GM23338 (cell line): ENCODE data around the gene PPP6R3. TPM values are rescaled to one million over a fixed set of nuclear protein-coding genes. Genes with fewer than 3 reads are reported as not detected.
"Not testable (repeated sequence)": the region's sequence is repeated elsewhere in the genome, so short reads cannot be mapped to it uniquely, and the experiment has no call there.

ENCODE experiments used
- ATAC-seq: fragments of 200-7000 bp; cut with Tn5 transposase; 3 replicates; pipeline ENCODE4 v1.9.1; 2020
- DNase-seq: peaks from one replicate; pipeline ENCODE4 v3.0.0-alpha.2; 2015; ENCODE audit warnings: low spot score
- H2AFZ ChIP-seq: fragments of 200-600 bp; sonication (generic); 2 replicates; pipeline ENCODE4 v1.8.0; 2016; ENCODE audit warnings: antibody characterized with exemption, mild to moderate bottlenecking, moderate library complexity
- H3F3A ChIP-seq: fragments of 200-600 bp; sonication (generic); replicated peaks from 2 replicates; pipeline ENCODE4 v1.8.0; 2017; ENCODE audit warnings: antibody characterized with exemption, mixed run types, low read depth
- H3K27ac ChIP-seq: fragments of 200-600 bp; sonication (generic); 2 replicates; pipeline ENCODE4 v1.6.1; 2016; ENCODE audit warnings: low read depth
- H3K27me3 ChIP-seq: fragments of 200-600 bp; sonication (generic); 2 replicates; pipeline ENCODE4 v1.8.0; 2016; ENCODE audit warnings: mild to moderate bottlenecking, mixed run types, moderate library complexity; ENCODE audit not compliant: insufficient read depth
- H3K36me3 ChIP-seq: fragments of 200-600 bp; sonication (generic); 2 replicates; pipeline ENCODE4 v1.8.0; 2016; ENCODE audit warnings: mild to moderate bottlenecking; ENCODE audit not compliant: insufficient read depth
- H3K4me1 ChIP-seq: fragments of 200-600 bp; sonication (generic); 2 replicates; pipeline ENCODE4 v1.8.0; 2016; ENCODE audit warnings: mild to moderate bottlenecking, moderate library complexity; ENCODE audit not compliant: insufficient read depth
- H3K4me2 ChIP-seq: fragments of 200-600 bp; sonication (generic); 2 replicates; pipeline ENCODE4 v1.7.1; 2017; ENCODE audit warnings: mixed run types
- H3K4me3 ChIP-seq: fragments of 200-600 bp; sonication (generic); 2 replicates; pipeline ENCODE4 v1.6.1; 2016; ENCODE audit warnings: mixed run types
- H3K79me2 ChIP-seq: fragments of 200-600 bp; sonication (generic); replicated peaks from 2 replicates; pipeline ENCODE4 v1.8.0; 2017; ENCODE audit warnings: mild to moderate bottlenecking; ENCODE audit not compliant: insufficient read depth
- H3K9me2 ChIP-seq: fragments of 200-600 bp; sonication (generic); 2 replicates; pipeline ENCODE4 v1.8.0; 2017; ENCODE audit not compliant: insufficient read depth
- H4K20me1 ChIP-seq: fragments of 200-600 bp; sonication (generic); replicated peaks from 2 replicates; pipeline ENCODE4 v1.8.0; 2017; ENCODE audit warnings: mild to moderate bottlenecking; ENCODE audit not compliant: insufficient read depth
- H3K27ac Mint-ChIP-seq: 2 replicates; pipeline ENCODE4 v1.8.0; 2020; ENCODE audit warnings: inconsistent platforms, mild to moderate bottlenecking, moderate library complexity, mixed read lengths
- H3K27me3 Mint-ChIP-seq: 3 replicates; pipeline ENCODE4 v1.8.0; 2022; ENCODE audit warnings: low read depth, mild to moderate bottlenecking, moderate library complexity, mixed read lengths, inconsistent platforms; ENCODE audit not compliant: insufficient read depth, poor library complexity
- H3K36me3 Mint-ChIP-seq: 3 replicates; pipeline ENCODE4 v1.8.0; 2021; ENCODE audit warnings: low read depth, mild to moderate bottlenecking, inconsistent platforms, moderate library complexity, mixed read lengths
- H3K4me1 Mint-ChIP-seq: 3 replicates; pipeline ENCODE4 v1.8.0; 2020; ENCODE audit warnings: mild to moderate bottlenecking, inconsistent platforms, mixed read lengths
- H3K4me3 Mint-ChIP-seq: 3 replicates; pipeline ENCODE4 v1.8.0; 2021; ENCODE audit warnings: moderate library complexity, mild to moderate bottlenecking, inconsistent platforms, mixed read lengths
- H3K9me3 Mint-ChIP-seq: 3 replicates; pipeline ENCODE4 v1.8.0; 2020; ENCODE audit warnings: moderate library complexity, mild to moderate bottlenecking, inconsistent platforms, mixed read lengths
- JUNB ChIP-seq: IDR thresholded peaks from one replicate; pipeline ENCODE4 v1.6.1; 2016; ENCODE audit warnings: antibody characterized with exemption; ENCODE audit not compliant: unreplicated experiment
- NANOG ChIP-seq: IDR thresholded peaks from 2 replicates; pipeline ENCODE4 v1.6.1; 2016; ENCODE audit warnings: antibody characterized with exemption, borderline replicate concordance
- polyA plus RNA-seq: library from polyadenylated mRNA; unstranded; fragments of >200 nt; fragmentation: Nextera tagmentation; extraction: Ambion mirVana; gene quantifications from 2 replicates; pipeline ENCODE4 v1.2.1, GENCODE V29; 2016
- total RNA-seq: library from RNA; depleted of rRNA; stranded (reverse); fragments of >200 nt; shearing (Covaris generic); gene quantifications from 2 replicates; pipeline ENCODE4 v1.2.3, GENCODE V29; 2014
- TF ChIP-seq, protein P1 (sequence below): IDR thresholded peaks from 2 replicates; pipeline ENCODE4 v1.6.1; 2016; ENCODE audit warnings: antibody characterized with exemption
- TF ChIP-seq, protein P2 (sequence below), 2 experiments: fragments of 200-600 bp in 1 of 2; sonication (generic) in 1 of 2; conservative IDR thresholded peaks; 2 replicates each; pipeline versions ENCODE4 v1.5.1 to v1.6.1; 2016 to 2017; ENCODE audit warnings: antibody characterized with exemption in 2 of 2, low read depth in 2 of 2, mild to moderate bottlenecking in 2 of 2, moderate library complexity in 1 of 2
- TF ChIP-seq, protein P3 (sequence below): IDR thresholded peaks from one replicate; pipeline ENCODE4 v1.6.1; 2018; ENCODE audit warnings: antibody characterized with exemption; ENCODE audit not compliant: unreplicated experiment

Gene PPP6R3
- total and polyA plus RNA-seq, 2 experiments from 2014 or later: 170 to 268 TPM

DNA sequence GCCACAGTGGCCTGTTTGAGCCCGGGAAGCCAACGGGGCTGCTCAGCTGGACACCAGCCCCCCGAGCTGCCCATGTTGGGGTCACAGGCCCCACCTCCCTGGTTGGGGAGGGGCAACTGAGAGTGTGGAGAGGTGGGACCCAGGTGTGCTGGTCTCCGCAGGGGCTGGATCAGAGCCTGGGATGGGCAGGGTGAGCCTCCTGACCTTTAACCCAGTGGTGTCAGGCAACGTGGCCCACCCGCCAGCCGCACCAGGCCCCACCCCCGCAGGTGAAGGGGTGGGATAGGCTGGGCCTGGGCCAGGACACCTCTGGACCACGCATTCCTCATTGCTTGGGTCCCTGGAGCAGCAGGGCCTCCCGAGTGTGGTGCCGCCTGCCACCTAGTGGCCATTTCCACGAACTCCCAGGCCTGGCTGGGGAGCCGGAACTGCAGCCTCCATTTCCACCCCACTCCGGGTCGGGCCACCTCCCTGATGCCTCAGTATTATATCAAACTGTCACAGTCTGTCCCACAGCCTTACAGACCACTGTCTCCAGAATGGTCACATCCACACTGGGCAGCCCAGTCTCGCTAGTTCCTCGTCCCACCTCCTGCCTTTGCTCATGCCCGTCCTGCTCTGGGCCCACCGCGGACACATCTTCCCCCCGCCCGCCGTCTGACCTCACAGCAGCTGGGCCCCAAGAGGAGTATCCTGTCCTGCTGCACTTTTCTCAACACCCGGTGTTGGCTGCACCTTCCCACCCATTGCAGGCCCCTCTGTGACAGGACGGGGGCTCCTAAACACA, 13.3 kb upstream of the PPP6R3 start:
- H3K4me1 ChIP-seq: peaks cover 1% of the 10 kb centered on the region; the same call in 1 of the 2 replicates

DNA sequence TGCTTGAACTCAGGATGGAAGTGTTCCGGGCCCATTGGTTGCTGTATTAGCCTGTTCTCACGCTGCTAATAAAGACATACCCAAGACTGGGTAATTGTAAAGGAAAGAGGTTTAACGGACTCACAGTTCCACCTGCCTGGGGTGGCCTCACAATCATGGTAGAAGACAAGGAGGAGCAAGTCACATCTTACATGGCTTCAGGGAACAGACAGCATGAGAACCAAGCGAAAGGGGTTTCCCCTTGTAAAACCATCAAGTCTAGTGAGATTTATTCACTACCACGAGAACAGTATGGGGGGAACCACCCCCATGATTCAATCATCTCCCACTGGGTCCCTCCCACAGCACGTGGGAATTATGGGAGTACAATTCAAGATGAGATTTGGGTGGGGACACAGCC, 12.6 kb upstream of the PPP6R3 start:
- H3K4me1 Mint-ChIP-seq, H2AFZ ChIP-seq, H3K4me3 ChIP-seq, H3K9me3 Mint-ChIP-seq, H3K36me3 ChIP-seq, H3F3A ChIP-seq, H4K20me1 ChIP-seq, H3K27me3 Mint-ChIP-seq, H3K4me2 ChIP-seq, H3K9me2 ChIP-seq, H3K27ac Mint-ChIP-seq, H3K4me3 Mint-ChIP-seq, H3K4me1 ChIP-seq, H3K27me3 ChIP-seq, DNase-seq, H3K79me2 ChIP-seq, ATAC-seq: not testable (repeated sequence)
- peak overlapping the region; percentile 59; the same call in 1 of the 2 replicates for H3K27ac ChIP-seq
- H3K36me3 Mint-ChIP-seq: peaks cover 18% of the 10 kb centered on the region

More for the DNA sequence above, 13.3 kb upstream of the PPP6R3 start:
- Histone ChIP-seq H3K4me3 (no peak overlapping the region), H3K27me3 (no peaks in the 10 kb centered on the region), H3K4me2 (no peak overlapping the region), H3K79me2 (no peaks in the 10 kb centered on the region), H3K36me3 (no peaks in the 10 kb centered on the region; the same call in 1 of the 2 replicates), H2AFZ (no peak overlapping the region), H3K27ac (peak overlapping the region; percentile 59; the same call in 1 of the 2 replicates), H4K20me1 (no peaks in the 10 kb centered on the region; the same call in 1 of the 2 replicates), H3K9me2 (no peaks in the 10 kb centered on the region), H3F3A (no peaks in the 10 kb centered on the region)
- Mint-ChIP-seq H3K4me3 (no peak overlapping the region), H3K36me3 (peaks cover 22% of the 10 kb centered on the region), H3K27ac (no peak overlapping the region), H3K9me3 (no peaks in the 10 kb centered on the region), H3K27me3 (peaks cover 9% of the 10 kb centered on the region), H3K4me1 (peaks cover 7% of the 10 kb centered on the region; the same call in 2 of the 3 replicates)
- DNase-seq: peak; percentile 94
- TF ChIP-seq, protein P1, sequence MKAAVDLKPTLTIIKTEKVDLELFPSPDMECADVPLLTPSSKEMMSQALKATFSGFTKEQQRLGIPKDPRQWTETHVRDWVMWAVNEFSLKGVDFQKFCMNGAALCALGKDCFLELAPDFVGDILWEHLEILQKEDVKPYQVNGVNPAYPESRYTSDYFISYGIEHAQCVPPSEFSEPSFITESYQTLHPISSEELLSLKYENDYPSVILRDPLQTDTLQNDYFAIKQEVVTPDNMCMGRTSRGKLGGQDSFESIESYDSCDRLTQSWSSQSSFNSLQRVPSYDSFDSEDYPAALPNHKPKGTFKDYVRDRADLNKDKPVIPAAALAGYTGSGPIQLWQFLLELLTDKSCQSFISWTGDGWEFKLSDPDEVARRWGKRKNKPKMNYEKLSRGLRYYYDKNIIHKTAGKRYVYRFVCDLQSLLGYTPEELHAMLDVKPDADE: no peak
- TF ChIP-seq, protein P2, sequence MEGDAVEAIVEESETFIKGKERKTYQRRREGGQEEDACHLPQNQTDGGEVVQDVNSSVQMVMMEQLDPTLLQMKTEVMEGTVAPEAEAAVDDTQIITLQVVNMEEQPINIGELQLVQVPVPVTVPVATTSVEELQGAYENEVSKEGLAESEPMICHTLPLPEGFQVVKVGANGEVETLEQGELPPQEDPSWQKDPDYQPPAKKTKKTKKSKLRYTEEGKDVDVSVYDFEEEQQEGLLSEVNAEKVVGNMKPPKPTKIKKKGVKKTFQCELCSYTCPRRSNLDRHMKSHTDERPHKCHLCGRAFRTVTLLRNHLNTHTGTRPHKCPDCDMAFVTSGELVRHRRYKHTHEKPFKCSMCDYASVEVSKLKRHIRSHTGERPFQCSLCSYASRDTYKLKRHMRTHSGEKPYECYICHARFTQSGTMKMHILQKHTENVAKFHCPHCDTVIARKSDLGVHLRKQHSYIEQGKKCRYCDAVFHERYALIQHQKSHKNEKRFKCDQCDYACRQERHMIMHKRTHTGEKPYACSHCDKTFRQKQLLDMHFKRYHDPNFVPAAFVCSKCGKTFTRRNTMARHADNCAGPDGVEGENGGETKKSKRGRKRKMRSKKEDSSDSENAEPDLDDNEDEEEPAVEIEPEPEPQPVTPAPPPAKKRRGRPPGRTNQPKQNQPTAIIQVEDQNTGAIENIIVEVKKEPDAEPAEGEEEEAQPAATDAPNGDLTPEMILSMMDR (conservative IDR thresholded peaks at IDR 0.05; ENCODE audit: low read depth in 2 of 2): peak; percentile 81 to 97
- no peak for TF ChIP-seq JUNB
- no peak for TF ChIP-seq NANOG
- ATAC-seq: peak; percentile 97

DNA sequence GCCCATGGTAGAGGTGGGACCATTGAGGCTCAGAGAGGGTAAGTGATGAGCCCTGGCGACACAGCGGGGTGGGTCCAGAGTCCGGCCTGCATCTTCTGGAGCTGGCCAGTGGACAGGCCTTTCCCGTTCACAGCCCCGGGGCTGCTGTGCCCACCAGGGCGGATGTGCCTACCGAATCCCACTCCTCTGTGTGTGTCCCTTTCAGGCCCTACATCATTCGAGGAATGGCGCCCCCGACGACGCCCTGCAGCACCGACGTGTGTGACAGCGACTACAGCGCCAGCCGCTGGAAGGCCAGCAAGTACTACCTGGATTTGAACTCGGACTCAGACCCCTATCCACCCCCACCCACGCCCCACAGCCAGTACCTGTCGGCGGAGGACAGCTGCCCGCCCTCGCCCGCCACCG, 11.9 kb upstream of the PPP6R3 start:
- Histone ChIP-seq H3F3A (no peaks in the 10 kb centered on the region), H3K4me3 (no peak overlapping the region), H3K27ac (no peak overlapping the region), H3K4me1 (no peaks in the 10 kb centered on the region), H3K27me3 (no peaks in the 10 kb centered on the region), H3K9me2 (no peaks in the 10 kb centered on the region), H3K79me2 (no peaks in the 10 kb centered on the region), H3K36me3 (no peaks in the 10 kb centered on the region; the same call in 1 of the 2 replicates), H2AFZ (no peak overlapping the region), H3K4me2 (no peak overlapping the region), H4K20me1 (no peaks in the 10 kb centered on the region; the same call in 1 of the 2 replicates)
- Mint-ChIP-seq H3K4me3 (no peak overlapping the region), H3K4me1 (no peaks in the 10 kb centered on the region; the same call in 2 of the 3 replicates), H3K27ac (no peak overlapping the region), H3K27me3 (peaks cover 6% of the 10 kb centered on the region), H3K36me3 (peaks cover 18% of the 10 kb centered on the region), H3K9me3 (no peaks in the 10 kb centered on the region)
- no peak for ATAC-seq
- no peak for DNase-seq
- TF ChIP-seq, protein P2 (conservative IDR thresholded peaks at IDR 0.05; ENCODE audit: low read depth in 2 of 2): peak in 1 of 2 experiments; percentile 18; a peak in 1 of 4 replicates
- TF ChIP-seq, protein P3, sequence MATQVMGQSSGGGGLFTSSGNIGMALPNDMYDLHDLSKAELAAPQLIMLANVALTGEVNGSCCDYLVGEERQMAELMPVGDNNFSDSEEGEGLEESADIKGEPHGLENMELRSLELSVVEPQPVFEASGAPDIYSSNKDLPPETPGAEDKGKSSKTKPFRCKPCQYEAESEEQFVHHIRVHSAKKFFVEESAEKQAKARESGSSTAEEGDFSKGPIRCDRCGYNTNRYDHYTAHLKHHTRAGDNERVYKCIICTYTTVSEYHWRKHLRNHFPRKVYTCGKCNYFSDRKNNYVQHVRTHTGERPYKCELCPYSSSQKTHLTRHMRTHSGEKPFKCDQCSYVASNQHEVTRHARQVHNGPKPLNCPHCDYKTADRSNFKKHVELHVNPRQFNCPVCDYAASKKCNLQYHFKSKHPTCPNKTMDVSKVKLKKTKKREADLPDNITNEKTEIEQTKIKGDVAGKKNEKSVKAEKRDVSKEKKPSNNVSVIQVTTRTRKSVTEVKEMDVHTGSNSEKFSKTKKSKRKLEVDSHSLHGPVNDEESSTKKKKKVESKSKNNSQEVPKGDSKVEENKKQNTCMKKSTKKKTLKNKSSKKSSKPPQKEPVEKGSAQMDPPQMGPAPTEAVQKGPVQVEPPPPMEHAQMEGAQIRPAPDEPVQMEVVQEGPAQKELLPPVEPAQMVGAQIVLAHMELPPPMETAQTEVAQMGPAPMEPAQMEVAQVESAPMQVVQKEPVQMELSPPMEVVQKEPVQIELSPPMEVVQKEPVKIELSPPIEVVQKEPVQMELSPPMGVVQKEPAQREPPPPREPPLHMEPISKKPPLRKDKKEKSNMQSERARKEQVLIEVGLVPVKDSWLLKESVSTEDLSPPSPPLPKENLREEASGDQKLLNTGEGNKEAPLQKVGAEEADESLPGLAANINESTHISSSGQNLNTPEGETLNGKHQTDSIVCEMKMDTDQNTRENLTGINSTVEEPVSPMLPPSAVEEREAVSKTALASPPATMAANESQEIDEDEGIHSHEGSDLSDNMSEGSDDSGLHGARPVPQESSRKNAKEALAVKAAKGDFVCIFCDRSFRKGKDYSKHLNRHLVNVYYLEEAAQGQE: no peak
